B cell (primary cell): ENCODE measurements around the gene INPP4A. TPM values are rescaled to one million over a fixed set of nuclear protein-coding genes. Genes with fewer than 3 reads are reported as not detected.

Source experiments
- ATAC-seq: fragments of 200-7000 bp; cut with Tn5 transposase; one replicate; pipeline ENCODE4 v1.10.0; 2021; ENCODE audit warnings: low read depth, mild to moderate bottlenecking, moderate number of reproducible peaks, moderate library complexity
- CTCF ChIA-PET: fragments of 350-600 bp; sonication (Branson Sonifier 250); formaldehyde crosslinking; loops from one replicate; lab custom pipeline; 2021; ENCODE audit warnings: antibody characterized with exemption, inconsistent platforms; lab: Charles Lee
- POLR2A ChIA-PET: fragments of 350-600 bp; sonication (Branson Sonifier 250); formaldehyde crosslinking; loops from one replicate; lab custom pipeline; 2021; ENCODE audit warnings: antibody characterized with exemption; lab: Charles Lee
- DNase-seq: peaks from one replicate; pipeline ENCODE4 v3.0.0; 2013
- H2AFZ ChIP-seq: 2 replicates; pipeline ENCODE4 v1.6.1; 2012; ENCODE audit warnings: mild to moderate bottlenecking, low read depth, low read length; ENCODE audit not compliant: insufficient read depth, poor library complexity, severe bottlenecking
- H3K27ac ChIP-seq, 2 donors: 1 replicate in 1 of 2; 2 replicates in 1 of 2; pipeline ENCODE4 v1.5.1; 2012 to 2013; ENCODE audit warnings: low read length in 2 of 2, mild to moderate bottlenecking in 2 of 2, moderate library complexity in 1 of 2
- H3K27me3 ChIP-seq, 4 experiments: fragments of 200-600 bp in 1 of 4; sonication (generic) in 1 of 4; replicated peaks in 1 of 4; 1 replicate in 2 of 4; 2 replicates in 2 of 4; pipeline versions ENCODE4 v1.6.1 to v1.7.0; 2013 to 2016; ENCODE audit warnings: low read length in 3 of 4, mild to moderate bottlenecking in 2 of 4, mixed read lengths in 1 of 4, moderate library complexity in 1 of 4; ENCODE audit not compliant: insufficient read depth in 4 of 4, control insufficient read depth in 3 of 4; ENCODE audit errors: control extremely low read depth in 1 of 4
- H3K36me3 ChIP-seq, 2 experiments: replicated peaks in 1 of 2; 1 replicate in 1 of 2; 2 replicates in 1 of 2; pipeline versions ENCODE4 v1.6.1 to v1.7.1; 2013; ENCODE audit warnings: low read length in 1 of 2; ENCODE audit not compliant: insufficient read depth in 2 of 2, control insufficient read depth in 1 of 2; ENCODE audit errors: control extremely low read depth in 1 of 2, extremely low read depth in 1 of 2
- H3K4me1 ChIP-seq, 2 donors: fragments of 200-600 bp in 1 of 2; sonication (generic) in 1 of 2; 1 replicate in 1 of 2; 2 replicates in 1 of 2; pipeline versions ENCODE4 v1.5.1 to v1.6.1; 2013 to 2017; ENCODE audit warnings: low read length in 2 of 2; ENCODE audit not compliant: control insufficient read depth in 2 of 2, insufficient read depth in 2 of 2
- H3K4me2 ChIP-seq: replicated peaks from 2 replicates; pipeline ENCODE3; 2012; ENCODE audit warnings: mild to moderate bottlenecking, low read depth, low read length; ENCODE audit not compliant: poor library complexity, severe bottlenecking
- H3K4me3 ChIP-seq, 5 experiments: fragments of 200-600 bp in 1 of 5; sonication (generic) in 1 of 5; 1 replicate in 3 of 5; 2 replicates in 2 of 5; pipeline versions ENCODE4 v1.5.1 to v1.7.0; 2011 to 2016; ENCODE audit warnings: low read length in 4 of 5, mild to moderate bottlenecking in 4 of 5, low read depth in 2 of 5, control low read depth in 1 of 5, moderate library complexity in 1 of 5; ENCODE audit not compliant: insufficient read depth in 1 of 5; ENCODE audit errors: control extremely low read depth in 1 of 5, extremely low read depth in 1 of 5
- H3K79me2 ChIP-seq: fragments of 200-600 bp; sonication (generic); one replicate; pipeline ENCODE4 v1.6.0; 2016; ENCODE audit warnings: low read length; ENCODE audit not compliant: control insufficient read depth, insufficient read depth
- H3K9ac ChIP-seq: fragments of 200-600 bp; sonication (generic); 2 replicates; pipeline ENCODE4 v1.6.1; 2017; ENCODE audit warnings: mild to moderate bottlenecking, low read length, moderate library complexity
- H3K9me3 ChIP-seq, 3 donors: one replicate each; pipeline versions ENCODE4 v1.6.1 to v1.7.1; 2013; ENCODE audit warnings: low read length in 2 of 3; ENCODE audit not compliant: control insufficient read depth in 2 of 3, insufficient read depth in 1 of 3; ENCODE audit errors: control extremely low read depth in 1 of 3
- H4K20me1 ChIP-seq: 2 replicates; pipeline ENCODE4 v1.6.0; 2012; ENCODE audit warnings: mild to moderate bottlenecking, low read length; ENCODE audit not compliant: insufficient read depth, control insufficient read depth, poor library complexity, severe bottlenecking
- H3K27ac Mint-ChIP-seq: one replicate; pipeline ENCODE4 v1.8.0; 2021; ENCODE audit warnings: mixed read lengths
- H3K27me3 Mint-ChIP-seq: one replicate; pipeline ENCODE4 v1.8.0; 2021; ENCODE audit warnings: mixed read lengths
- H3K4me1 Mint-ChIP-seq: one replicate; pipeline ENCODE4 v1.8.0; 2021; ENCODE audit warnings: mixed read lengths
- H3K4me3 Mint-ChIP-seq: one replicate; pipeline ENCODE4 v1.8.0; 2021; ENCODE audit warnings: mixed read lengths
- H3K9me3 Mint-ChIP-seq: one replicate; pipeline ENCODE4 v1.8.0; 2022; ENCODE audit warnings: mixed read lengths; ENCODE audit not compliant: insufficient read depth
- CTCF ChIP-seq: fragments of 200-600 bp; IDR thresholded peaks from one replicate; pipeline ENCODE4 v1.8.0; 2022; ENCODE audit warnings: antibody characterized with exemption, mild to moderate bottlenecking
- EZH2 ChIP-seq: IDR thresholded peaks from 2 replicates; pipeline ENCODE4 v1.6.1; 2012; ENCODE audit warnings: borderline replicate concordance, low read depth, mild to moderate bottlenecking, moderate library complexity, low read length; ENCODE audit not compliant: insufficient read depth, poor library complexity, severe bottlenecking
- WGBS: methylation state at CpG from one replicate; pipeline ENCODE4 v1.1.5; 2013; ENCODE audit warnings: missing lambda C conversion rate; ENCODE audit not compliant: insufficient coverage; 5-methylcytosine and 5-hydroxymethylcytosine counted together
- intact Hi-C: fragments of 100-400 bp; cut with micrococcal nuclease; formaldehyde crosslinking; loops from one replicate; pipeline ENCODE4 v1.10.0; 2022
- polyA plus RNA-seq: library from polyadenylated mRNA; depleted of rRNA; stranded (reverse); fragments of >200 nt; gene quantifications from 2 replicates; pipeline ENCODE4 v1.2.3, GENCODE V29; 2012
- total RNA-seq, 2 donors: library from RNA; stranded (reverse); fragments of 120-200 nt in 1 of 2; gene quantifications; 1 replicate in 1 of 2; 2 replicates in 1 of 2; pipeline versions ENCODE4 v1.2.3 to v1.2.4, GENCODE V29; 2013 to 2022

INPP4A gene
- total and polyA plus RNA-seq, 2 donors (not counting 1 experiment from before 2014, with no cell fraction given): 10.7 to 22.5 TPM

- Mint-ChIP-seq H3K4me1 (no peaks in the 10 kb centered on the region), H3K9me3 (no peaks in the 10 kb centered on the region), H3K4me3 (no peak overlapping the region), H3K27me3 (no peaks in the 10 kb centered on the region), H3K27ac (no peak overlapping the region)
- intact Hi-C loops: no loop called here
- Histone ChIP-seq H2AFZ (no peak overlapping the region), H3K27ac (no peak overlapping the region), H3K4me2 (no peak overlapping the region), H4K20me1 (no peaks in the 10 kb centered on the region), H3K36me3 (no peaks in the 10 kb centered on the region), H3K27me3 (no peaks in the 10 kb centered on the region), H3K4me1 (no peaks in the 10 kb centered on the region), H3K9me3 (peaks cover 0 to 3% (median 0%) of the 10 kb centered on the region in 3 donors), H3K79me2 (no peaks in the 10 kb centered on the region), H3K9ac (no peak overlapping the region), H3K4me3 (no peak overlapping the region)
- no peak for ATAC-seq
- ChIA-PET POLR2A (no interaction called here), CTCF (interaction anchor here (0.8 kb wide), 1 partner anchor 116 kb away, joined by 3 read pairs; no protein-coding TSS in a partner anchor)
- TF ChIP-seq CTCF (no peak), EZH2 (no peak)
- no peak for DNase-seq
Measured at GRCh38 chr2:98528349-98528748, 83.7 kb downstream of the INPP4A start.

GRCh38 chr2:98530114-98530513 lies 85.5 kb downstream of the INPP4A start:
- TF ChIP-seq CTCF (no peak), EZH2 (no peak)
- ChIA-PET CTCF (no interaction called here), POLR2A (no interaction called here)
- DNase-seq (no peak), ATAC-seq (no peak)
- no CpG with 5 or more reads among the region's 1 CpG for WGBS
- no peaks in the 10 kb centered on the region for H3K9me3 Mint-ChIP-seq
- intact Hi-C loops: no loop called here
- no peak overlapping the region for H3K4me3 ChIP-seq
- no peak overlapping the region for H3K4me2 ChIP-seq
- no peak overlapping the region for H2AFZ ChIP-seq
- peaks cover 0 to 3% (median 0%) of the 10 kb centered on the region in 3 donors for H3K9me3 ChIP-seq
- no peak overlapping the region for H3K4me3 Mint-ChIP-seq
- H4K20me1 ChIP-seq: no peaks in the 10 kb centered on the region
- H3K36me3 ChIP-seq: no peaks in the 10 kb centered on the region
- no peaks in the 10 kb centered on the region for H3K4me1 Mint-ChIP-seq
- H3K4me1 ChIP-seq: no peaks in the 10 kb centered on the region
- no peaks in the 10 kb centered on the region for H3K27me3 ChIP-seq
- H3K27ac Mint-ChIP-seq: no peak overlapping the region
- H3K9ac ChIP-seq: no peak overlapping the region
- no peaks in the 10 kb centered on the region for H3K79me2 ChIP-seq
- H3K27ac ChIP-seq: no peak overlapping the region
- no peaks in the 10 kb centered on the region for H3K27me3 Mint-ChIP-seq
